LNCaP clone FGC (cell line): ENCODE data around the gene CRIP2.
A peak's percentile ranks its signal among the peaks of the same experiment; 100 is the strongest.

Experiments
- DNase-seq: peaks from one replicate; pipeline ENCODE4 v3.0.0-alpha.2; 2011; ENCODE audit warnings: low read depth
- H3K4me3 ChIP-seq: 2 replicates; pipeline ENCODE4 v1.5.1; 2011; ENCODE audit warnings: mild to moderate bottlenecking, low read depth, low read length, control low read depth
- TF ChIP-seq, protein P1 (sequence below): IDR thresholded peaks from 2 replicates; pipeline ENCODE4 v1.5.1; 2012; ENCODE audit warnings: mild to moderate bottlenecking; ENCODE audit not compliant: control insufficient read depth, insufficient read depth; ENCODE audit errors: extremely low read depth

Gene CRIP2

DNA sequence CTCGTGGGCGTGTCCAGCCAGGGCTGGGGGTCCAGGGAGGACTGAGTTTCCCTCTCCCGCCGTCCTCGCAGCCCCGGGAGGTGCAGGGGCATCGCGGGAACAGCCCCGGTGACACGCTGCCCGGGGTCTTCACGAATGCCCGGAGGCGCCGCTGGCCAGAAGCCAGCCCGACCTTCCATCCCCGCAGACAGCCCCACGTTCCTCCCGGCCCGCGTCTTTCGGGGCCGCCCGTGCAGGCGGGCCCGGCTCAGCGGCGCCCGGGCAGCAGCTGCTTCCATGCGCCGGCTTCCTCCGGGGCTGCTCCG, 15.6 kb downstream of the CRIP2 start:
- TF ChIP-seq, protein P1, sequence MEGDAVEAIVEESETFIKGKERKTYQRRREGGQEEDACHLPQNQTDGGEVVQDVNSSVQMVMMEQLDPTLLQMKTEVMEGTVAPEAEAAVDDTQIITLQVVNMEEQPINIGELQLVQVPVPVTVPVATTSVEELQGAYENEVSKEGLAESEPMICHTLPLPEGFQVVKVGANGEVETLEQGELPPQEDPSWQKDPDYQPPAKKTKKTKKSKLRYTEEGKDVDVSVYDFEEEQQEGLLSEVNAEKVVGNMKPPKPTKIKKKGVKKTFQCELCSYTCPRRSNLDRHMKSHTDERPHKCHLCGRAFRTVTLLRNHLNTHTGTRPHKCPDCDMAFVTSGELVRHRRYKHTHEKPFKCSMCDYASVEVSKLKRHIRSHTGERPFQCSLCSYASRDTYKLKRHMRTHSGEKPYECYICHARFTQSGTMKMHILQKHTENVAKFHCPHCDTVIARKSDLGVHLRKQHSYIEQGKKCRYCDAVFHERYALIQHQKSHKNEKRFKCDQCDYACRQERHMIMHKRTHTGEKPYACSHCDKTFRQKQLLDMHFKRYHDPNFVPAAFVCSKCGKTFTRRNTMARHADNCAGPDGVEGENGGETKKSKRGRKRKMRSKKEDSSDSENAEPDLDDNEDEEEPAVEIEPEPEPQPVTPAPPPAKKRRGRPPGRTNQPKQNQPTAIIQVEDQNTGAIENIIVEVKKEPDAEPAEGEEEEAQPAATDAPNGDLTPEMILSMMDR: no peak
- DNase-seq: no peak
- H3K4me3 ChIP-seq: peak overlapping the region; percentile 73

- TF ChIP-seq, protein P1: peak; percentile 79
- peak; percentile 100 for DNase-seq
- H3K4me3 ChIP-seq: peak within 1 kb of the TSS; percentile 73
These were observed 16.1 kb downstream of the CRIP2 start, which contains the start of gene TEDC1 for GRCh38 chr14:105490572-105491365. Gene TEDC1, plus strand, starts transcription at chr14:105491246. Its CDS starts 130 bp downstream, at chr14:105491376.

DNA sequence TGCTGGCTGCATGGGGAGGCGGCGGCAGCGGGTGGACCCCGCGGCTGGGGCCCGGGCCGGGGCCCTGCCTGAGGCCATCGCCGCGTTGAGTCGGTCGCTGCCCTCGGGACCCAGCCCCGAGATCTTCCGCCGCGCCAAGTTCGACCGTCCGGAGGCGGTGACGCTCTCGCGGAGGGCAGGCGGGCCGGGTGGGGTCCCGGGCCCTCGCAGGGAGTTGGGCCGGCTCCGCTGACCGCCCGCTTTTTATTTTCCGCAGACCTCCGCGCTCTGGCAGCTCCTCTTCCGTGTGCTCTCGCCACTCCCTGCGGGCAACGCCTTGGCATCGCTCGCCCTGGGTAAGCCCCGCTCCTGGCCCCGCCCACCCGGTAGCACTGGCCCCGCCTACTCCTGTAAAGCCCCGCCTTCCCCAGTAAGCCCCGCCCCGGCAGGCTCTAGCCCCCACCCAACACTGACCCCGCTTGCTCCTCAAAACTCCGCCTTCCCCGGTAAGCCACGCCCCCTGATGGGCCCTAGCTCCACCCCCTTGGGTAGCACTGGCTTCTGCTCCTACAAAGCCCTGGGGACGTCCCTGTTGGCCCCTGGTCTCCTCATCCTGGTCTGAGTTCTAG, 16.8 kb downstream of the CRIP2 start:
- peak overlapping the region; percentile 70 for H3K4me3 ChIP-seq
- TF ChIP-seq, protein P1: no peak
- peak; percentile 55 for DNase-seq

GRCh38 chr14:105492031-105492970, 17.7 kb downstream of the CRIP2 start:
- DNase-seq: peak; percentile 71
- TF ChIP-seq, protein P1: no peak
- H3K4me3 ChIP-seq: peak overlapping the region; percentile 70

DNA sequence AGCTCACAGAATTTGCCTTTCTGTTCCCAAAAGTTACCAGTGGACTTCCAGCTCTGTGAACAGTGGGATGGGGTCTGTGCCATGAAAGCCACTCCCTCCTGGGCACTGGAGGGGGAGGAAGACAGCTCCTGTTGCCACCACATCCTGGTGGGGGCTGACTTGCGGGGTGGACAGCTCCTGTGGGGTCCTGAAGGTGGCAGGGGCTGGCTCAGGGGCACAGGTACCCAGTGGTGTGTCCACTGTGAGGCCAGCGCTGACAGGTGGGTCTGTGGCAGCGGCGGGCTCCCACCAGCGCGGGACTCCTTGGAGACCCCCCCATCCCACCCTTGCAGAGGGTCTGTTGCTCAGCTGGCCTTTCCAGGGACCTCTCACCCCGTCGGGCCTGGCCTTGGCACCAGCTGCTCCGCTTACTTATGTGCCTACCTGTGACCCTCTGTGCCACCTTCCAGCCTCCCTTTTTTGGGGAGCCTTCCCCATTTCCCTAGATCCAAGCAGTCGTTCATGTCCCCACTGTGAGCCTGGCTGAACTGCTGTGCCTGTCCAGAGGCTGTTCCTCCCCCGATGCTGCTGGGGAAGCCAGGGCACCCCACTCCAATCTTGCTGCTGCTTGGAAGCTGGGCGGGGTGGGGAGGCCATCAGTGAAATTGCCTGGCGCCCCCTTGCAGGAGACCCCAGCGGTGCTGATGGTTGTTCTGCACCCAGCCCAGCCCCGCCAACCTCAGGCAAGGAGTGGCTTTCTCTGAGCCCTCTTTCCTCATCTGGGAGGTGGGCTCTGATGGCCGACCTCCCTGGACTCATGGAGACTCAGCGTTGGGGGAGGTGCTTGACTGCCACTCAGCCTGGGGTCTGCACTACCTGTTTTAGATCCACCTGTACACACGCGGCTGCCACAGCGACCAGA, 18.6 kb downstream of the CRIP2 start:
- TF ChIP-seq, protein P1: no peak
- H3K4me3 ChIP-seq: no peak overlapping the region
- no peak for DNase-seq
